Measurements from ENCODE around the gene KIRREL3. TPM values are rescaled to one million over a fixed set of nuclear protein-coding genes. Genes with fewer than 3 reads are reported as not detected.

The KIRREL3 gene
- polyA plus RNA-seq, 2 of the 4 experiments (the other 2 are of a cell fraction), result 3.0 to 11.0 TPM

GRCh38 chr11:126943316-126943715 lies 57.3 kb downstream of the KIRREL3 start:
- TF ChIP-seq EHMT2 (IDR thresholded peaks at IDR 0.05; ENCODE audit: low read depth), result no peak
- no peak for TF ChIP-seq CBX2 (IDR thresholded peaks at IDR 0.05; ENCODE audit: borderline replicate concordance, low read depth)
- no peak for TF ChIP-seq BHLHE40 (IDR thresholded peaks at IDR 0.05; ENCODE audit: low read depth, low read length)
- TF ChIP-seq FOSL2 (IDR thresholded peaks at IDR 0.05), result no peak
- TF ChIP-seq FOSL2 (CRISPR knock-in tag; IDR thresholded peaks at IDR 0.05), result no peak
- TF ChIP-seq CEBPB (IDR thresholded peaks at IDR 0.05), result no peak
- no peak for TF ChIP-seq GATA3 (IDR thresholded peaks at IDR 0.05; ENCODE audit: borderline replicate concordance)
- TF ChIP-seq SREBF2 (IDR thresholded peaks at IDR 0.05), result no peak
- TF ChIP-seq MAZ (IDR thresholded peaks at IDR 0.05; ENCODE audit: borderline replicate concordance, low read depth, low read length), result no peak
- TF ChIP-seq HES2 (IDR thresholded peaks at IDR 0.05), result no peak
- TF ChIP-seq RARB (CRISPR knock-in tag; IDR thresholded peaks at IDR 0.05), result no peak
- no peak for TF ChIP-seq NR3C1 (IDR thresholded peaks at IDR 0.05)
- no peak for TF ChIP-seq PHF8 (IDR thresholded peaks at IDR 0.05; ENCODE audit: borderline replicate concordance, low read depth)
- TF ChIP-seq MYC (IDR thresholded peaks at IDR 0.05; ENCODE audit: borderline replicate concordance, low read length), result no peak
- TF ChIP-seq HMGXB4 (CRISPR knock-in tag; IDR thresholded peaks at IDR 0.05; ENCODE audit: borderline replicate concordance), result no peak
- TF ChIP-seq CTCF (IDR thresholded peaks at IDR 0.05), result no peak
- TF ChIP-seq EP300 (IDR thresholded peaks at IDR 0.05), result no peak
- no peak for FAIRE-seq
- Histone ChIP-seq H3K4me2 (no peak overlapping the region), H3K4me3 (no peak overlapping the region), H3K9me3 (no peaks in the 10 kb centered on the region), H3K27ac (no peak overlapping the region), H3K4me1 (no peaks in the 10 kb centered on the region)
- ATAC-seq, result no peak
- POLR2A ChIA-PET, result no interaction called here
- 69% methylated on average over 7 of the region's 7 CpGs for WGBS (ENCODE audit: missing lambda C conversion rate)
- CTCF ChIA-PET, result no interaction called here
- no peak for DNase-seq (ENCODE audit: low read depth in 1 of 2, low spot score in 1 of 2)

GRCh38 chr11:126942146-126942545 lies 58.4 kb downstream of the KIRREL3 start:
- Histone ChIP-seq H3K4me2 (no peak overlapping the region), H3K9me3 (no peaks in the 10 kb centered on the region), H3K4me1 (no peaks in the 10 kb centered on the region), H3K27ac (no peak overlapping the region), H3K4me3 (no peak overlapping the region)
- FAIRE-seq (no peak), DNase-seq (ENCODE audit: low read depth in 1 of 2, low spot score in 1 of 2) (no peak), ATAC-seq (no peak)
- 75% methylated on average over 3 of the region's 4 CpGs for WGBS (ENCODE audit: missing lambda C conversion rate)
- no peak for TF ChIP-seq RARB (CRISPR knock-in tag; IDR thresholded peaks at IDR 0.05)
- TF ChIP-seq PHF8 (IDR thresholded peaks at IDR 0.05; ENCODE audit: borderline replicate concordance, low read depth), result no peak
- TF ChIP-seq KDM1A (IDR thresholded peaks at IDR 0.05; ENCODE audit: low read depth), result no peak
- no peak for TF ChIP-seq E2F6 (IDR thresholded peaks at IDR 0.05; ENCODE audit: borderline replicate concordance, low read depth)
- TF ChIP-seq SMC3 (IDR thresholded peaks at IDR 0.05), result no peak
- no peak for TF ChIP-seq NR3C1 (IDR thresholded peaks at IDR 0.05)
- no peak for TF ChIP-seq FOXS1 (CRISPR knock-in tag; IDR thresholded peaks at IDR 0.05)
- no peak for TF ChIP-seq MAFK (IDR thresholded peaks at IDR 0.05; ENCODE audit: partially characterized antibody)
- no peak for TF ChIP-seq EHMT2 (IDR thresholded peaks at IDR 0.05; ENCODE audit: low read depth)
- TF ChIP-seq REST (IDR thresholded peaks at IDR 0.05), result no peak
- TF ChIP-seq ZSCAN20 (CRISPR knock-in tag; IDR thresholded peaks at IDR 0.05), result no peak
- no peak for TF ChIP-seq BCL3 (IDR thresholded peaks at IDR 0.05)
- no peak for TF ChIP-seq JUN (IDR thresholded peaks at IDR 0.05)
- no peak for TF ChIP-seq MAX (IDR thresholded peaks at IDR 0.05)
- TF ChIP-seq HOXB13 (CRISPR knock-in tag; IDR thresholded peaks at IDR 0.05; ENCODE audit: low read depth), result no peak
- no peak for TF ChIP-seq HOXA7 (CRISPR knock-in tag; IDR thresholded peaks at IDR 0.05)
- TF ChIP-seq RFX5 (IDR thresholded peaks at IDR 0.05), result no peak
- POLR2A ChIA-PET, result no interaction called here
- CTCF ChIA-PET, result no interaction called here

All from A549 (cell line).